ENCODE measurements around the gene LIX1. TPM values are rescaled to one million over a fixed set of nuclear protein-coding genes. Genes with fewer than 3 reads are reported as not detected.
"Not testable (repeated sequence)": the region's sequence is repeated elsewhere in the genome, so short reads cannot be mapped to it uniquely, and the experiment has no call there.

LIX1 gene
- polyA plus RNA-seq, 1 donor, result 4.2 TPM

- no peak for DNase-seq
Observed at GRCh38 chr5:97141031-97141430, 1.4 kb downstream of the LIX1 start.

GRCh38 chr5:97140250-97140649 lies 2.2 kb downstream of the LIX1 start:
- not testable (repeated sequence) for DNase-seq

GRCh38 chr5:97136475-97136874 lies 5.9 kb downstream of the LIX1 start:
- DNase-seq, result no peak

GRCh38 chr5:97135868-97136267 lies 6.5 kb downstream of the LIX1 start:
- no peak for DNase-seq

GRCh38 chr5:97134634-97135033 lies 7.8 kb downstream of the LIX1 start:
- no peak for DNase-seq

- no peak for DNase-seq
Observed at GRCh38 chr5:97133101-97133500, 9.3 kb downstream of the LIX1 start.

GRCh38 chr5:97131921-97132320 lies 10.5 kb downstream of the LIX1 start:
- no peak for DNase-seq

- DNase-seq, result no peak
Observed at GRCh38 chr5:97131139-97131710, 11.2 kb downstream of the LIX1 start.

GRCh38 chr5:97127727-97128126 lies 14.7 kb downstream of the LIX1 start:
- DNase-seq, result no peak

- DNase-seq, result no peak
Observed at GRCh38 chr5:97125125-97125683, 17.2 kb downstream of the LIX1 start.

GRCh38 chr5:97124335-97124734 lies 18.1 kb downstream of the LIX1 start:
- DNase-seq, result no peak

- DNase-seq, result no peak
Observed at GRCh38 chr5:97121848-97122247, 20.6 kb downstream of the LIX1 start.

- DNase-seq, result no peak
Observed at GRCh38 chr5:97120195-97120594, 22.2 kb downstream of the LIX1 start.

- peak; percentile 50 for DNase-seq
Observed at GRCh38 chr5:97119007-97119390, 23.4 kb downstream of the LIX1 start.

- no peak for DNase-seq
Observed at GRCh38 chr5:97118261-97119006, 24.0 kb downstream of the LIX1 start.

- DNase-seq, result no peak
Observed at GRCh38 chr5:97115932-97116331, 26.5 kb downstream of the LIX1 start.

- DNase-seq, result no peak
Observed at GRCh38 chr5:97112230-97112629, 30.2 kb downstream of the LIX1 start.

GRCh38 chr5:97111616-97112015 lies 30.8 kb downstream of the LIX1 start:
- no peak for DNase-seq

- no peak for DNase-seq
Observed at GRCh38 chr5:97111004-97111403, 31.4 kb downstream of the LIX1 start.

- no peak for DNase-seq
Observed at GRCh38 chr5:97107318-97107717, 35.1 kb downstream of the LIX1 start.

GRCh38 chr5:97106216-97106581 lies 36.2 kb downstream of the LIX1 start:
- no peak for DNase-seq

- no peak for DNase-seq
Observed at GRCh38 chr5:97105501-97106215, 36.8 kb downstream of the LIX1 start.

- no peak for DNase-seq
Observed at GRCh38 chr5:97102010-97102470, 40.4 kb downstream of the LIX1 start.

Data from hindlimb muscle (tissue), 1 donor.